GM18502 (cell line): Measurements from ENCODE around the gene LRRC8C.
"Not testable (repeated sequence)": the region's sequence is repeated elsewhere in the genome, so short reads cannot be mapped to it uniquely, and the experiment has no call there.

ENCODE experiments used
- ATAC-seq: cut with Tn5 transposase; IDR thresholded peaks from one replicate; pipeline ENCODE4 v1.9.1; 2021; ENCODE audit warnings: mild to moderate bottlenecking; ENCODE audit not compliant: unreplicated experiment, poor library complexity

The LRRC8C gene

GRCh38 chr1:89632657-89633247, at the start of gene LRRC8C:
Gene LRRC8C, plus strand, starts transcription at chr1:89633120. Its CDS starts 53,354 bp downstream, at chr1:89686474.
- peak; percentile 88 for ATAC-seq

GRCh38 chr1:89584211-89584610, 48.7 kb upstream of the LRRC8C start:
- no peak for ATAC-seq

- ATAC-seq, result no peak
These were observed 48.1 kb upstream of the LRRC8C start for GRCh38 chr1:89584781-89585180.

DNA sequence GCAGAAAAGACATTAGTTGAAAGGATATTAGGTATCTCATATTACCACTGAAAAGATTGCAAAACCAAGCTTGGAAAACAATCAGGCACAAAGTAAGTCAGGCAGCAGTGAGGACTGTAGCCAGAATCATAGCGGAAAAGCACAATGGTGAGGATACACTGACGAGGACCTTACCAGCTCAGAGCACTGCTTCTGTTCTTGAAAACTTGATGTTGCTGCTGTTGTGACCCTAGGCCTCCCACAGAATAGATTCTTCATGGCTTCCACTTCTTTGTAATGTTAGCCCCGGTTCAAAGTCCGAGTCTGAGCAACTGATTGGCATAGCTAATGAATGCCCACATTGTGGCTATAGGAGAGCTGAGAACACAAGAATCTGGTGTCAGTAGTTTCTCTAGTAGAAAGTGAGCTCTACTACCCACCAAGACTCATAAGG, 45.2 kb upstream of the LRRC8C start:
- no peak for ATAC-seq

DNA sequence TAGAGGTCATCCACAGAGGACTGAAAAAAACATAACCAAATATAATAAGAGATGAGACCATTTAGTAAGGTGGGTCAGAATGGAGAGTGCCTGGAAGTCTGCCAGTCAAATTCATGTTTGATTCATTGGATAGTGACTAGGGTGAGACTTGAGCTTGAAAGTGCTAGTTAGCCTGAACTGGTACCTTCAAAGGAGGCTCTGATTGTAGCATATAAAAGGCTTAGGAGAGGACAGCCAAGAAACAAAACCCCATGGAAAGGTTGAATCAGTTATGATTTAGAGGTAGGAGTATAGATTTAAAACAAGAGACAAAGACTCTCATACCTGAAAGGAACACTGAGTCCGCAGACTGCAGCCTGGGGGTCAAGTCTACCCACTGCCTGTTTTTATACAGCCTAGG, 44.4 kb upstream of the LRRC8C start:
- ATAC-seq, result no peak

- ATAC-seq, result no peak
These were observed 43.4 kb upstream of the LRRC8C start for GRCh38 chr1:89589515-89589914.

DNA sequence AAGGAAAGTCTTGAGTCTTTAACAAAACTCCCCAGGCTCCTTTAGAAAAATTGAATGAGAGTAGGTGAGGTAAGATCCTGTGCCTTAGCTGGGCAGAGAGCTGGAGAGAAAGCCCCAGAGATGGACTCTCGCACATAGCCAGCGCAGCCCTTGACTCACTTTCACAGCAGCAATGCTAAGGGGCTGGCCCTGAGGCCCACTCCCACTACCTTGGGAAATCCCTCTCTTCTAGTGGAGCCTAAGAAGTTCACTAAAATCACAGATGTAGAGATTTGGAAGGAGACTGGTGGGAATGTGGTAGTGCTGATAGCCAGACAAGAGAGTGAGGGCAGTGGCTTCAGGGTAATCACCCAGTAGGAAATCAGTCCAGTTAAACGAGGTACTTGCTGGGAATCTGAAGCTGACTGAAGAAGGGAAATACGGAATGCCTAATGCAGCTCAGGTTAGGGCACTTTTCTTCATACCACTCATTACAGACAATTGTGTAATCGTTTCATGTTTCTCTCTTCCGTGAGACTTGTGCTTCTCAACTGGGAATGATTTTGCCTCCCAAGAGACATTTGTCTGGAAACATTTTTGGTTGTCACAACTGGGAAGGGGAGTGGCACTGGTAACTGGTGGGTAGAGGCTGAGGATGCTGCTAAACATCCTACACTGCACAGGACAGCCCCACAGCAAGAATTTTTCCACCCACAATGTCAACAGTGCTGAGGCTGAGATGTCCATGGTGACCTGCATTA, 42.4 kb upstream of the LRRC8C start:
- ATAC-seq, result no peak

- not testable (repeated sequence) for ATAC-seq
These were observed 40.0 kb upstream of the LRRC8C start for GRCh38 chr1:89592861-89593302.

- no peak for ATAC-seq
These were observed 38.7 kb upstream of the LRRC8C start for GRCh38 chr1:89594096-89594740.

GRCh38 chr1:89596698-89597097, 36.2 kb upstream of the LRRC8C start:
- ATAC-seq, result no peak

DNA sequence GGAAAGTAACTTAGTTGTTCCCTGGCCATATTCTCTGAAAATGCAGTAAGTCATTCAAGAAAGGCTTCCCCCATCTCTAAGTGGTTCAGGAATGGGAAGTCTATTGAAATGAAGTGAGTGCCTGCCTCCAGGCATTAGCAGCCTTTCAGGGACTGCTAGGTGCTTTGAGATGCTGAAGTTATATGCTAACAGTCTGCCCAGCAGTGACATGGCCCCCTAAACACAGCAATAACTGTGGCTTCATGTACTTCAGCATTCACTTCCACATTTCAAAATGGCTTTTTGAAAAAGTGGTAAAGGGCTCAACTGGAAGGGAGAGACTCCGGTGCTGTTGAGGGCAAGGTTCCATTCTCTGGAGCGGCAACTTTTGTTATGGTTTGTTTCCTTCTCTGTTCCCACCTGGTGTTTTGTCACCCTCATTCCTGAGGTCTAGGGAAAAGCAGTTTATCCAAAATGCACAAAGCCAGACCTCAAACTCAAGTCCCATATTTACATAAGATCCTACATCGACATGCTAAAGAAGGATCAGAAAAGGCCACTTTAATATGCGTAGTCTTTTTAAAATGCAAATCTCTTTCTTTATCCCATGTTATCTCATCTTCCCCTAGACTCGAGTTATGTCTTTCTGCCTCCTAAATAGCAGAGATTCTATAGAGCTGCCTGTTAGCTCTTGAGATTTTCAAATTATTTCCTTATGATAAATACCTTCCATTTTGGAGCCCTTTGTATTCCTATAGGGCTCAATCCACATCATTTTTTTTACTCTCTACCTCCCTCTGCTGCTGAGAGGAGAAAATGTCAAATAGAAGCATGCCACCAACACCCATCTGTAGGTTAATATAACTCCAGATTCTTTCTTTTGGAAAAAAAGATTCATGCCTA, 34.2 kb upstream of the LRRC8C start:
- no peak for ATAC-seq

DNA sequence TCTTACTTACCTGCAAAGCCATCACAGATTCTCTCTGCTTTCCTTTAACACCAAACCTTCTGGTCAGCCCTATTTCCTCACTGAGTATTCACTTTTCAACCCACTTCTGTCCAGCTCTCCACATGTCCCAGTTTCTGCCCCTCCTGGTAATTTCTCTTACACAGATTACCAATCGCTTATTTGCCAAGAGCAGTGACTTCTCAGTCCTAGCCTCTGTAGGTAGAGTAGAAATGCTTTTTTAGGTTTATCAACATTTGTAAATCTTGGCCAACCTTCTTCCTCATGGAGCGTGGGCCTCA, 33.6 kb upstream of the LRRC8C start:
- ATAC-seq, result no peak

GRCh38 chr1:89600451-89601224, 32.3 kb upstream of the LRRC8C start:
- ATAC-seq, result peak; percentile 67

DNA sequence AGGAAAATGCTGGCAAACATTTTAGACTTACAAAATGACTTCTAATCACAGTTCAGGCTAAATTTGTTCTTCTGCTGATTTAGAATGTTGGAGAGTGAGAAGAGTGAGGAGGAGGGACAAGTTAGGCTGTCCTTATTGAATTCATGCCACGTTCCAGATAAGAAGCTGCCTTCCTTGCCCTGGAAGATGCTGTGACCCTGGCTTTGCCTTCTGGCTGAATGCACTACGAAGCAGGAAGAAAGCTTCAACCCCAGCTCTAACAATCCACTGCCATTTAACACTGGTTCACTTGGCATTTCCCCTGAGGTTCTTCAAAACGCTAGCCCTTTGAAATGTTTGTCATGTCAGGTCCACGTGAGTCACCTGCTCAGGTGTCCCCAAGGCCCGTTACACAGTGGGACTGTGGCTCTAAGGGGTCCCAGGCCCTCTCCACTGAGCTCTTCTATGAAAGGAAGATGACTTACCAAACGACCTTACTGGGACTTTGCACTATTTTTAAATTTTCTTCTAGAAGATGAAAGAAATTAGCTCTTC, 30.0 kb upstream of the LRRC8C start:
- no peak for ATAC-seq

DNA sequence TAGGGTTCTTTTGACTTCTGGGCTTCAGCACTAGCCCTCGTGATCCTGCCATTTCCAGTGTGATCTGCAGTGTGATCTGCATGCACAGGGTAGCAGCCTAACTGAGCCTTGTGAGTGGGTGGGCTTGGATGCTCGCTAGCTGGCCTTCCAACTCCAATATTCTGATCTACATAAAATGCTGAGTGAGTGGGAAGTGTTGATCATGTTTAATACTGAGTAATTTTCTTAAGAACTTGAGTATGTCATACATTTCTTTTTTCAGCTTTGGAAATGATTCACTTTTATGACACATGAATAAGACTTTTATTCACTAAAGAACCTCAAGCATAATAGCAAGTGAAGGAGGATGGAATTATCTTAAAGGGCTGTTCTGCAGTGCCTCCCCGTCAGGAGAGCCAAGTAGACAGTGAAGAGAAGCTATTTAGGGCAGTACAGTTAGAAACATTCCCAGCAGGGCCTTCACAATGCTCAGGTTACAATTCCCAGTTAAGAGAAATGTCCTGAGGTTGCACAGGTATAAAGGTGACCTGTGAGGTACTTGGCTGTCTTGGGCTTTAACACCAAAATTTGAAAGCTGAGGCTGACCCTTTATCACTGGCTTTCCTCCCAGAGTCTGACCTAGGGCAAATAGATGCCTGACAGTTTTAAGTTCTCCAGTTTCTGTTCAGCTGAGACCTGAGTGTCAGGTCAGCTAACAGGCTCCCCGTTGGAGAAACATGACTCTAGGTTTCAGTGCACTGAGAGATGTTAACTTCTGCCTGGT, 29.1 kb upstream of the LRRC8C start:
- no peak for ATAC-seq

DNA sequence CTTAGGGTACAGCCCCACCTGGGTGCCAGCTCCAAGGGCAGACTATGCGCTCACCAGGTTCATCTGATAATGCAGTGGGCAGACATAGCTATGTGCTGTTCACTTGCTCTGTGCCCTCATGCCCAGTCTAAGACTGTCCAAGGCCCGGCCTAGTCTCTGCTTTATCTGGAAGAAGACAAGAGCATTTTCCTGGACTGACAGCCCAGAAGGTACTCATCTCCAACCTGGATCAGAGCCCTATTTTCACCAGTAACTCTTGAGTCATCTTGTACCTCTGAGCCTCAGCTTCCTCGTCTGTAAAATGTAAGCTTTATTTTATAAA, 28.5 kb upstream of the LRRC8C start:
- no peak for ATAC-seq

DNA sequence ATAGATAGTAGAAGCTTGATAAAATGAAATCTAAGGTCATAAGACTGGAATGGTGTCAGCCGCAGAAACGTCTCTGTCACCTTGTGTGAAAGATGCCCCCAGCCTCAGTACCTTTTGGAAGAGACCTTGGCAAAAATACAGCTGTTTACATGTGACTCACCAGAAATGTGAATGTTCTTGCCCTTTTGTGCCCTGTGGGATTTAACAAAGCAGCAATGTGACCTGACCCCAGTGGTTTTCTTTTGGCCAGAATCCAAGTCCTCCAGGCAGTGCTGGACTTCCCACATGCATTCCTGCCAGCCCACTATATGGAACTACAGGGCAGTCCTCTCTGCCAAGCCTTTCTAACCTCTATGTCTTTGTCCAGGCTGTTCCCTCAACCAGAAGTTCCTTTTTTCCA, 27.2 kb upstream of the LRRC8C start:
- ATAC-seq, result no peak

- ATAC-seq, result no peak
These were observed 26.5 kb upstream of the LRRC8C start for GRCh38 chr1:89606227-89606980.
